Left ventricle myocardium superior (tissue), 1 donor: Measurements from ENCODE around the gene BCL2L13. TPM values are rescaled to one million over a fixed set of nuclear protein-coding genes. Genes with fewer than 3 reads are reported as not detected.
A peak's percentile ranks its signal among the peaks of the same experiment; 100 is the strongest.
"Not testable (repeated sequence)": the region's sequence is repeated elsewhere in the genome, so short reads cannot be mapped to it uniquely, and the experiment has no call there.

Source experiments
- ATAC-seq: fragments of 200-7000 bp; cut with Tn5 transposase; one replicate; pipeline ENCODE4 v1.9.1; 2020; ENCODE audit warnings: mild to moderate bottlenecking, moderate library complexity
- DNase-seq: peaks from one replicate; pipeline ENCODE4 v3.0.0-alpha.2; 2020
- intact Hi-C: fragments of 100-400 bp; cut with micrococcal nuclease; formaldehyde crosslinking; loops from one replicate; pipeline ENCODE4 v1.11.0; 2022
- total RNA-seq: library from RNA; stranded (reverse); fragmentation: NEBNext Ultra II Directional; extraction: Animal tissue kit (Norgen Biotek cat#: 25700); gene quantifications from one replicate; pipeline ENCODE4 v1.2.1, GENCODE V29; 2021
- donor health status: DM: no; HTN: yes; CAD: no; lungs with severe emphysema.

Gene BCL2L13
- total RNA-seq, 1 donor from 2014 or later, result 92.9 TPM

GRCh38 chr22:17743661-17744411 lies 105.3 kb downstream of the BCL2L13 start:
- intact Hi-C loops, result no loop called here
- no peak for ATAC-seq
- DNase-seq, result no peak

DNA sequence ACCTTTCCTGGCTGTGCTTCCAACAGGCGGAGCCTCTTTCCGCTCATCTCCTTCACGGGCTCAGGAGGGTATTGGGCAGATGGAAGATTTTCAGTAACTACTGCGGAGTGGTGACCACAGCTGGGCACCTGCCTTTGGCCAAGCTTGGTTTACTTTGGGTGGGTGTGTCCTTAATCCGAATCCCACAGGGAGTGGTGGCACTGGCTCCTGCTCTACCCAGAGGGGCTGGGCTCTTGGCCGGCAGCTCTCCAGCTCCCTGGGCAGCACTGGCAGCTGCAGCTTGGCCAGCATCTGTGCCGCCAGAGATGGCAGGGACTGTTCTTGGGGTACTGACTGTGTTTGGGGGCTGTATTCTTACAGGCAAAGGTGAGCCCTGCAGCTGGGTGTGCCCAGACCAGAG lies 105.9 kb downstream of the BCL2L13 start:
- intact Hi-C loops, result no loop called here
- DNase-seq (no peak), ATAC-seq (no peak)

GRCh38 chr22:17746916-17747315 lies 108.4 kb downstream of the BCL2L13 start:
- DNase-seq (no peak), ATAC-seq (no peak)
- intact Hi-C loops, result no loop called here

GRCh38 chr22:17748555-17749353 lies 110.2 kb downstream of the BCL2L13 start:
- intact Hi-C loops, result no loop called here
- ATAC-seq (peak; percentile 72), DNase-seq (peak; percentile 59)

- ATAC-seq (no peak), DNase-seq (no peak)
- intact Hi-C loops, result no loop called here
These were observed 111.2 kb downstream of the BCL2L13 start for GRCh38 chr22:17749605-17750395.

GRCh38 chr22:17751596-17751995 lies 113.0 kb downstream of the BCL2L13 start:
- no peak for ATAC-seq
- intact Hi-C loops, result no loop called here
- DNase-seq, result no peak

DNA sequence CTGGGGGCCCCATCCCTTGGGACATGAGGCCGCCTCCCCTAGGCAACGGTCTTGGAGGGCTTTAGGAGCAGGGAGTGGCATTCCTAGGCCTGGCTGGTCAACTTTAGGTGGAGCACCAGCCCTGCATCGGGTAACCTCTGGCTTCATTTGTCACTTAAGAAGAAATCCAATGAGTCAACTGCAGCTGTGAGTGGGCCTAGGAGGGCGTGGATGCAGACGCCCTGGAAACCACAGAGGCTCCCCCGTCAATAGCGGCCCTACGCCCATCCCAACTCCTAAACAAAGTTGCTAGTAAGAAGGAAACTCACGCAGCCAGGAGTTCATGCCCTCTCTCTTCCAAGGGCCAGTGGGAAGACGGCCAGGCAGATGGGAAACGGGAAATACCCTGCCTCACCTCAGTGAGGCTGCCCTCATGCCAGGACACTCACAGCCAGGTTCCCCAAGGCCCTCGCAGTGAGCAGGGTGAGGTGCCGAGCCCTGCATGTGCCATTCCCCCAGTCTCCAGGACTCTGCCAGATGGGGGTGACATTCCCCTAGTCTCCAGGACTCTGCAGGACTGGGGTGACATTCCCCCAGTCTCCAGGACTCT lies 114.9 kb downstream of the BCL2L13 start:
- no peak for DNase-seq
- ATAC-seq, result no peak
- intact Hi-C loops, result no loop called here

DNA sequence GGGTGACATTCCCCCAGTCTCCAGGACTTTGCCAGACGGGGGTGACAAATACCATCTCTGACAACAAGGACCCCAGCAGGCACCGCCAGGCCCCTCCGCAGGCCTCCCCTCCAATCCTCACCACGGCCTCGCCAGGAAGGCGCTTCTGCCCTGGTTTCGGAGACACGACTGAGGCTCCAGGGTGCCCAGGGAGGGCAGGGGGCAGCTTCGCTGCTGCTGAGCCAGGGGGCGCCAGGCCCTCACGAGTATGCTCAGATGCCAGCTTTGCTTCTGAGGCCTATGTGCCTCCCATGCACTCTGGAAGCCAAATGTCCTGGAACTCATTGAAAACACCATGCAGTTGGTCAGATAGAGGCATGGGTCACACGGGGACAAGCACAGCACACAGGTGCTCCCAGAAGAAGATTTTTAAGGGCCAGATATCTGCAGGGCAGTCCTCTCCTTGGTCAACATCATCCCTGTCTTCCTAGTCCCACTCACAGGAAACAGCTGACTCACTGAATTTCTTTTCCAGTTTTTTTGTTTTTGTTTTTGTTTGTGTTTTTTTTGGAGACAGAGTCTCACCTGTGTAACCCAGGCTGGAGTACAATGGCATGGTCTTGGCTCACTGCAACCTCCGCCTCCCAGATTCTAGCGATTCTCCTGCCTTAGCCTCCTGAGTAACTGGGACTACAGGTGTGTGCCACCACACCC lies 115.8 kb downstream of the BCL2L13 start:
- DNase-seq (peak; percentile 56), ATAC-seq (peak; percentile 59)
- intact Hi-C loops, result no loop called here

- intact Hi-C loops, result no loop called here
These were observed 122.6 kb downstream of the BCL2L13 start for GRCh38 chr22:17761138-17761488.

GRCh38 chr22:17763442-17763841 lies 124.9 kb downstream of the BCL2L13 start:
- DNase-seq, ATAC-seq, intact Hi-C loops: not testable (repeated sequence)

More at GRCh38 chr22:17761138-17761488, 122.6 kb downstream of the BCL2L13 start:
- ATAC-seq (no peak), DNase-seq (no peak)

DNA sequence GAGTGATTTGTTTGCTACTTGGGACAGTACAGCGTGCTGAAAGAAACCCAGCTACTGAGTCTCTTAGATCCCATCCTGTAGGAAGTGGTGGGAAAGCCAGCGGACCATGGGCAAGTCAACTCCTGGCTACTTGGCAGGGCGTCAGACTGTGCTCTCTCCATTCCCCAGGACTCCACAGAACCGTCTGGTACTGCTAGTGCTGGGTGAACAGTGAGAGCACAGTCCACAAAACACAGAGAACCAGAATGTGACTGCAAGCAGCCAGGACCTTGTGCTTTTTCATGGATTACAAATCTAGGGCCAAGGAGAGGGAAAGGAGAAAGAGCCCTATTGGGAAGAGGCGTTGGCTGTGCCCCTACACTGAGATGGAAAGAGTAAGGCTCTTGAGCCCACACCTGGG lies 125.5 kb downstream of the BCL2L13 start:
- no peak for ATAC-seq
- DNase-seq, result no peak
- intact Hi-C loops, result no loop called here

DNA sequence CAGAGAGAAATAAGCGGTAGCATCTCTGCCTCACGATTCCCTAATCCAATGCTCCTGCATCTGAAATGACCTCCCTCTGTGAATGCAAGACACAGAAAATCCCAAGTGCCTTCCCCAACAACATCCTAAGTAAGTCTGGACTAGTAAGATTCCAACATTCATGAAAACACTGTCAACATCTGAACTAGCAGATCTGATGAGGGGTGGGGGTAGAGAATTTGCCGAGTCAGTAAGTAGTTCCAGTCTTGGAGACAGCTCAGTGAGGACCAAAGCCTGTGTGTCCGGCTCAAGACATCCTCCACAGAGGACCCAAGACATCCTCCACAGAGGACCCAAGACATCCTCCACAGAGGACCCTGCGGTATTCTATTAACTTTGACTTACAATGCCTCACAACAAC lies 126.3 kb downstream of the BCL2L13 start:
- ATAC-seq, DNase-seq, intact Hi-C loops: not testable (repeated sequence)

DNA sequence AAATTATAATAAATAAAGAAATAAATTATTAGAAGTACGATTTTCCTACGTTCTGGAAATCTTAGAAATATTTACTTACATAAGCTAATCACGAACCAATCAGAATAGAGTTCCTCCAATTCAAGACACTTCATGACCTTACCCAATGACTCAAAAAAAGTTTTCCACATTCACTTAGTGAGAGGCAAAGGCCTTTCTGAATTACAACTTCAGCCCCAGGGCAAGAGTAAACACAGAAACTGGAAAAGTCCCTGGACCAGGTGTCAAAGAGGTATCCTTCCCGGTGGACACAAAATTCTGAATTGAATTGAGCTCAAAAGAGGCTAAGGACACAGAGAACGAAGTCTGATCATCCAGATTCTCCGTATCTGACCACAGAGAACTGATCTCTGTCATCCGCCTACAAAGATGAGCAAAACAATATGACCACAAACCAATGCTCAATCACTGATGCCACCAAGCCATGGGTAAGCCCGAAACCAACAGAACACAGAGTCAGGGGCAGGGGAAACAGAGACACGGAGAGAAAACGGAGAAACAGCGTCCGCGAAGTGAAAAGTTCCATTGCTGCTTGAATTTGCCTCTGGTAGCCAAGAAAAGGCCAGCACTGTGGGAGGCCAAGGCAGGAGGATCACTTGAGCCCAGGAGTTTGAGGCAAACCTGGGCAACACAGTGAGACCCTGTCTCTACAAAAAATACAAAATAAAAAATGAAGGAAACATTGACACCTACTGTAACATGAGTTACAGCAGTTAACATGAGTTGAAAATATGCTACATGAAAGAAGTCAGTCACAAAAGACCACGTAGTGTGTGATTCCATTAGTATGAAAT lies 128.9 kb downstream of the BCL2L13 start:
- no peak for ATAC-seq
- no peak for DNase-seq
- intact Hi-C loops, result no loop called here

DNA sequence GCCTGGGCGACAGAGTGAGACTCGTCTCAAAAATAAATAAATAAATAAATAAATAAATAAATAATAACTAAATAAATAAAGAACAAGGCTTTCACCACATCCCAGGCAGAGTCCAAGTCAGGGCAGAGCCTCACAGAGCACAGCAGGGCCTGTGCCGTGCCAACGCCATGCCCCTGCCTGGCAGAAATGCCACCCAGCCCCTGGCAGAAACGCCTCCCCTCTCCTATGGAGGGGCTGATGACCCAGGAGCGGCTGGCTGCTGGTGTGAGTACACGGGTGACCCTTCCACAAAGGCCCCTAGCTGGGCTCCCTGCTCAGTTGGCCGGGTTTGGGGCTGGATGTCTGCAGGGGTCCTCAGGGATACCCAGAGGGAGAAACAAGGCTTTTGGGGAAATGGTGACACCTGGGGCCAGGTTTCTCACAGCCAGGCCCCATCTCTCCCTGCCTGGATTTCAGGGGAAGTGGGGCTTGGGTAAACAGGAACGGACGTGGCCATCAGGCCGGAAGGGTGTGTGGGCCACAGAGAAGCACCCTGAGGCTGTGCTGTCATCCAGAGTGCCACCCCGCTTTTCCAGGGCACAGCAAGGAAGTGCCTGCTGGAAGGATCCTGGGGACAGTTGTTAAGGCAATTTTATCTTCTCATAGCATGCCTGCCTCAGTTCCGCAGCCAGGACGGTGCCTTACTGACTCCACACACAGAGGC lies 130.6 kb downstream of the BCL2L13 start:
- no peak for DNase-seq

DNA sequence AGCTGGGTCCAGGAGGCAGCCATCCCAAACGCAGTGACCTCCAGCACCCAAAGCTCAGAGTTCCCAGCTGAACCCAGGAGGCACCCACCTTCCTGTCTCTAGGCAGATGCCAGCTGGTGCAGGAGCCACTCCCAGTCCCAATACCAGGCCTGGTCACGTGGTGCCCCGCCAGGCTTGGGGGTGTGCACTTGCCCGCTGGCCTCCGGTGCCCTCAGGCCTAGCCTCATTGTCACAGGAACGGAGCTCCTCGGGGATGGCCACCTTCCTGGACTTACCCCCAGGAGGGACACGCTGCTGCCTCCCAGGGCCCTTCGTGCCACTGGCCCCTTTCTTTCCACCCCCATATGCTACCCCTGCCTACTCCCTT lies 131.1 kb downstream of the BCL2L13 start:
- intact Hi-C loops, result no loop called here
- ATAC-seq (no peak), DNase-seq (no peak)

More for the DNA sequence above, 130.6 kb downstream of the BCL2L13 start:
- intact Hi-C loops, result no loop called here
- no peak for ATAC-seq

DNA sequence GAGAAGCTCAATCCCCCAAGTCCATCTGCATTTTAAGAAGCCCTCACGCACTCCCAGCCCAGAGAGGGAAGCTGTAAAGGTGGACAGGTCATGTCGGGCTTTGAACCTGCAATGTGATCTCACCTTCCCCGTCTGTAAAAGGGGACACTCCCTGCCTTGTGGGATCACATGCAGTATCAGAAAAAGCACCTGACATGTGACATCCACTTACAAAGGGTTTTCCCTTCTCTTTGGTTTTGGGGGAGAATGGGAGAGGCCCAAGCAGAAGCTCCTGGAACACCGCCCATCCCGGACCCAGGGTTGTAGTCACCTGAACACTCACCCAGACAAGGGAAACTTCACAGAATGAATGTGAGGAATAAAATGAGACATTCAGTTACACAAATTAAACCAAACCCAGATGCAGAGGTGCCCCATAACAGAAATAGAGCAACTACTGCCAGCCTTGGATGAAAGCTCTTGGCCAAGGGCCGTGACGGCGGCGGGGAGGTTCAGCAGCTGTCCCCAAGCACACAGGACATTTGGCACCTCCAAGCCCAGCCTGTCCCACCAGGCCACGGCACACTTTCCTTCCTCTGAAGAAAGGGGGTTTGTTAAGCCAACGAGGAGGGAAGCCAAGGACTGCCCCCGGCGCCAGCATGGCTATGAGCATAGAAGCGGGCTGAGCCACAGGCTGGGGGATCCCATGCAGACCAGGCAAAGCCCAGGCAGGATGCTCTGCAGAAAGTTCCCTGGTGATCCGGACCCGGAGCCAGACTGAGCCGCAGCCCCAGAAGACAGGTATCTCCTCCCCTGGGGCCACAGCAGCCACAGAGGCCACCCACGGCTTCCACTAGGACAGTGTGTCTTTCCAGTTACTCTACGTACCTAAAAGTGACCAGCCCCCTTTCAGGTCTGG lies 131.9 kb downstream of the BCL2L13 start:
- DNase-seq, result no peak

More for the DNA sequence above, 131.9 kb downstream of the BCL2L13 start:
- ATAC-seq, result no peak
- intact Hi-C loops, result no loop called here
